GM19043 (cell line): ENCODE measurements around the gene LCP2.

Source experiments
- ATAC-seq: cut with Tn5 transposase; IDR thresholded peaks from one replicate; pipeline ENCODE4 v1.9.1; 2021; ENCODE audit warnings: low read depth; ENCODE audit not compliant: unreplicated experiment

Gene LCP2

DNA sequence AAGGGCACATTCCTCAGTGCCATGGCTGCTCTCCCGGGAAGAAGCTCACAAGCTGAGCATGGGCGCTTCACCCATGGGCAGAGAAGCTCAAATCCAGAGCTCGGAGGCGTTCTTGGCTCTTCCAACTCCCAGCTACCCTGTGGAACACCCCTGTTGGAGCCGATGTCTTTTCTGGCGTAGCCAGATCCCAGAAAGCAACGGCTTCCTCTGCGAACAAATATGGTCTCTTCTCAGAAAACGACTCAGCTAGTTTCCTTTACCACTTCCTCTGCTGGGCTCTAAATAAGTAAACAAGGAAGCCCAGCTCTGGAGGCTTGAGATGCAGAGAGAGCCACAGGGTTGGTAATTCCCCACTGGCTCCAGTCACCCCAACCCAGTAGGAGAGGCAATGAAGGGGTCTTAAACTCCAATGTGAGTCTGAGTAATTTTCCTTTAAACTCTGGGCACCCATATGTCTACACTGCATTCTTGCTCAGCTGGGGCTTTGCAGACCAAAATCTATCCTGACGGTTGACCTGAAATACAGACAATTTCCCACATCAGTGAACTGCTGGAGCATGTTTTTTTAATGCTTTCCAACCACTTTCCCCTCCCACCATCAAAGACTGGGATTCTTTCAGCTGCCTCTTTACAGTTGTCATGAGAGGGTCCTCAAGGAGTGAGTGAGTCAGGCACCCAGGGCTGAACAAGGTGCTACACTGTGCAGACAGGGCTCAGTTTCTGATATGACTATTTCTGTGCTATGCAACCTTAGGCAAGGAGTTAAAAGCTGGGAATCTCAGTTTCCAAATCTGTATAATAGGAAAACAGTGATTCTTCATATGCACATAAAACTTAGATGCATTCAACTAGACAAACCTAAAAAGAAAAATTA is at the start of gene LCP2:
Gene LCP2, minus strand, starts transcription at position 189 of the 874 bp plus-strand sequence. Its CDS starts 166 bp downstream, at position 23.
- peak; percentile 39 for ATAC-seq

DNA sequence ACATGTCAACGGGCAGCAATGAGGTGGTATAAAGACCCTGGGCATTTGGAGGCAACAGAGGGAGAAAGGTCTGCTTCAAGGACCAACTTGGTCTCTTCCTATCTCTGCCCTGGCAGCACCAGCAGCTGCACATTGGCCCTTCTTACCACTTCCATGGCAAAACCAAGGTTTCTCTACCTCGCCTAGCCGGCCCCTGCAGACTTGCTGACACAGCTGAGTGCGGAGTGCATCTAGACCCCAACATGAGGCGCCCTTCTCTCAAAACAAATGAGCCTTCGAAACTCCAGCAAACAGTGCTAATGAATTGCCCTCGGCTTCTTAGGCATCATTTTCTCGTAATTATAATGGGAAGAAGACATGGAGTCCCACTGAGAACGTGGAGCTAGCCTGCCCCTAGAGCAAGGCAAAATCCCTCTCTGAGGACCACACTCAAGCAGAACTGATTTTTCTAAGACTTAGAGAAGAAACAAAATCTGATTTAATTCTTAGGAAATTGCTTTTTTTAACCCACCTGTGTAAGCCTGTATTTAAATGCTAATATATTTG is 49.5 kb upstream of the LCP2 start:
- ATAC-seq = no peak

DNA sequence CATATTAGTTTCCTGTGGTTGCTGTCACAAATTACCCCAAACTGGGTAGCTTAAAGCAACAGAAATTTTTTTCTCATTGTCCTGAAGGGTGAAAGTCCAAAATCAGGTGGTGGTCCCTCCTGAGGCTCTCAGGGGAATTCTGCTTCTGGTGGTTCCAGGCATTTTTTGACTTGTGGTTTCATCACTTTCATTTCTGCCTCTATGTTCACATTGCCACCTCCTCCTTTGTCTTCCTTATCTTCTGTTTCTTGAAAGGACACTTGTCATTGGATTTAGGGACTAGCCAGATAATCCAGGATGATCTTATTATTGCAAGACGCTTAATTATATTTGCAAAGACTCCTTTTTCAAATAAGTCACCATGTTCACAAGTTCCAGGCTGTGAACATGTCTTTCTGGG is 48.4 kb upstream of the LCP2 start:
- ATAC-seq = no peak

DNA sequence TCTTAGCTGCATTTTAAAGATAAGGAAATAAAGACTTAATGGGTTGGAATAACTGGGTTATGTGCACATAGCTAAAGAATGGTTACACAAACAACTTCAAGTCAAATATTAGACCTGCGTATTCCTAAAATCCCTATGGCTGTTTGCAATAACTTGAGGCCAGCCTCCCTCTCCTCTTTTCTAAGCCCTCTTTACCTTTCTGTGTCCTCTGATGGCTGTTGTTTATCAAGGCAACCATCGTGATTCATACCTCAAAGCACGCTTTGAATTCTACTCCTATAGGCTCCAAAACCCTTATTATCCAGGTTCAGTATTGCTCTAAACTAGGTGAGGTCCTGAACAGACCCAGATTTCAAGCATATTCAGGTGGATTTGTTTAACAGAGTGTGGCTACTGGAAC is 45.6 kb upstream of the LCP2 start:
- ATAC-seq = no peak

DNA sequence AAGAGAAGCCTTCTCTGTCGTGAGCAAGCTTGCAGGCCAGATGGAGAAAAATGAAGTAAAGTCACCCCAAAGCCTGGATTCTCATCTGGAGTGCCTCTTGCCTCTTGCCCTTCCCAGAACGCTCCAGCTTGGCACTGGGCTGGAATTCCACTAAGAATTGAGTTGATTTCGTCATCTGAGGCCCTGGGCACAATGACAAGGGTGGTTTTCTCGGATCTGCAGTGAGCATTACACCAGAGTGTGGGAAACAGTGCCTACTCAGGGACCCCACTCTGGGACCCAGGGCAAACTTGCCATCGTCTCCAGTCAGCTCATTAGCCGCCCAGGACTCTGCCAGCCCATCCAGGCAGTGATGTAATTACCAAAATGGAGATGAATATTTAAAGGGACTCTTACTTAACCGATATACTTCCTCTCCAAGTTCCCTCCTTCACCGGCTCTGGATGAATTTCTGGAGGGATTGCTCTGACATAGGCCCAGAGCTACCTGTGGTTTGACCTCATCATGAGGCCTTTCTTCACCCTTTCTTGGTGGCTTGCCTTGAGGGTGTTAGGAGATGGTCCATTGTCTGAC is 44.7 kb upstream of the LCP2 start:
- no peak for ATAC-seq

DNA sequence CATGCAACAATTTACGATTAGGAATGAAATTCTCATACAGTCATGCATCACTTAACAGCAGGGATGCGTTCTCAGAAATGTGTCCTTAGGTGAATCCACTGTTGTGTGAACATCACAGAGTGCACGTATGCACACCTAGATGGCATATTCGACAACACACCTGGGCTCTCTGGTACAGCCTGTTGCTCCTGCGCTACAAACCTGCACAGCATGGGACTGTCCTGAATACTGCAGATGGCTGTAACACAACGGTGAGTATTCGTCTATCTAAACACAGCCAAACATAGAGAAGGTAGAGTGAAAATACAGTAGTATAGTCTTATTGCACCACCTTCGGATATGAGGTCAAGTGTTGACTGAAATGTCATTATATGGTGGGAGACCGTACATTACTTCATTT is 44.0 kb upstream of the LCP2 start:
- no peak for ATAC-seq

DNA sequence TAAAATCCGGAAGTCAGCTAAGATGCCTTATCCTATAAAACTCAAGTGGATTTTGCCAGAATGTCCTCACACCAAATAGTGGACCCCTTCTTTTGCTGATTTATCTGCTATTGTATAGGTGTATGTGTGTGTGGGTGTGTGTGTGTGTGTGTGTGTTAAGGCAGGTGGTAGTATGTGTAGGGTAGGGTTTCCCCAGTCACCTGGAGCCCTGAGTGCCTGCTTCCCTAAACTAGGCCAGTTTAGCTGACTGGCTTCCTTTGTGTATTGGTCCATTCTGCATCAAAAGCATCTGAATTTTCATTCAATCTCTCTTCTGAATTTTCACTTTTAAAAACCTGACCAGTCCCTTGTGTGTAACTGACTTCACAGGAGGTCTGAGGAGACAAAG is 42.2 kb upstream of the LCP2 start:
- ATAC-seq = no peak

DNA sequence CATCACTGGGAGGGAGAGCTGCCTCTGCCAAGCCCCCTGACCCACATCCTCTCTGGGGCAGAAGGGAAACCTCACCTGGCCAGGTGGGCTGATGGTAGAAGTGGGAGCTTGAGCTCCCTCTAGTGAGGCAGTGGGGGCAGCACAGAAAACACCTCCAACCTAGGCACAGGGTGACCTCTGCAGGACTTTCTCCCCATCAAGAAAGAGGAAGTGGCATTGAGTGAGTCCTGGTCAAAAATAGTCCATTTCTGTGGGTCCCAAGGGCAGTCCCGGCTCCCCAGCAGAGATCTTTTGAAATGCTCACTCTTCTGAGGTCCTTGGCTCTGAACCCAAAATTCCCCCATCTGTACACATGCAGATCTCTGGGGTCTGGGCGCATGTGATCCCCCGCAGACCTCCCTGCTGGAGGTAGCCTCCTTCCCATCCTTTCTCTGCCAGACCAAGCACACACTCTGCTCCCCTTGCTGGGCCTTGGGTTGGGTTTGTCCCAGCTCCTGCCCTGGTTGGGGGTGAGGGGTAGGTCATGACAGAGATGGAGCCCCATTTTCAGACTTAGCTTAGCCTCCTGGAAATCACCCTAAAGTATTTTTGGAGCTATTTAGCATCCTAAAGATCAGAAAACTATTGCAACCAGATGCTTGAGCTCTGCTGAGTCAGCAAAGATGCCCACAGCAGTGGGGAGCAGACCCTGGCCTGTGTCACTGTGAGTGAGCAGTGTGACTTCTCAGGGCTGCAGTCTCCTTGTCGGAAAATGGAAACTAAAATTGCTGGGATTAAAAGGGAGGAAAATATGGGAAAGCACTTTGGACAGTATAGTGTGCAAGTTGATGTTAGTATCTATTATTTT is 41.6 kb upstream of the LCP2 start:
- ATAC-seq = peak; percentile 91

DNA sequence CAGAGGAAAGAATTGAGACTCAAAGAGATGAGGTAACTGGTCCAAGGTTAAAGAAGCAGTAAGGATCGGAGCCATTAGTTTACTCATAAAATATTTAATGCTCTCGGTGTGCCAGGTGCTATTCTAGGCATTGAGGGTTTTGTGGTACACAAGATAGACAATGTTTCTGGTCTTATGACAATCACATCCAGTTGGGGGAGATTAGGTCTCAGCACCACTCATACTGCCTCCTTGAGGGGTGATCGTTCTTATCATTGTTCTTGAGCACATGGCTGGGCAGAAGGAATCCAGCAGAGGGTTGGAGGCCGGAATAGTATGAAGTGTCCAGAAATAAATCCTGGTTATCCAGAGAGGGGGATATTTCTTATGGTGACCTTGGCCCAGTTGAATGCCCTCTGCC is 40.7 kb upstream of the LCP2 start:
- no peak for ATAC-seq

DNA sequence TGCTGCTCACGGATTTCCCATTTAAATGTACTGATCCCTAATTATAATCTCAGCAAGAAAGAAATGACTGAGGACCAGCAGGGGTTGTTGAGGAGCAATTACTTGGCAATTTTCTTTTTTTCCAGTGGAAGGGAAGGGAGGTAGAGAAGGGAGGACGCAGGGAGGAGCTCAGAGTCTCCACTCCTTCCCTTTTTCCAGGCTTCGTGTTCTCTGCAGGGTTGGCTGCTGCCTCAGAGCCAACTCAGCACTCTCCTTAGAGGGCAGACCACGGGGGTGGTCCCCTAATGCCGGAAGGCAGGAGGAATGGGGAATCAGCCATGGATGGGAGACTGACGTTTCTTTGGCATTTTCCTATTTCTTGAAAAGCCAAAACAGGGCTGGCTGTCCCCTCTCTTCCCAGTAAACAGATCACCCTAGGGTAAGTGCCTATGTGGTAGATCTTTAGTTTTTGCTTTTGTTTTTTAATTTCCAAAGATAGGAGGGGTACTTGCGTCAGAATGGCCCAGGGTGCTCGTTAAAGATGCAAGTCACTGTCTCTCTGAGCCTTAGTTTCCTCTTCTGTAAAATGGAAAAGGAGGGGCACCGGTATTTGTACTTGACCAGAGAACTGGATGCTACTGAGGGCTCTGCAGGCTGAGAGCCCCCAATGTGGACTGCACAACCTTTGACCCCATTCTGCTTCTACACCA is 39.6 kb upstream of the LCP2 start:
- ATAC-seq = no peak

DNA sequence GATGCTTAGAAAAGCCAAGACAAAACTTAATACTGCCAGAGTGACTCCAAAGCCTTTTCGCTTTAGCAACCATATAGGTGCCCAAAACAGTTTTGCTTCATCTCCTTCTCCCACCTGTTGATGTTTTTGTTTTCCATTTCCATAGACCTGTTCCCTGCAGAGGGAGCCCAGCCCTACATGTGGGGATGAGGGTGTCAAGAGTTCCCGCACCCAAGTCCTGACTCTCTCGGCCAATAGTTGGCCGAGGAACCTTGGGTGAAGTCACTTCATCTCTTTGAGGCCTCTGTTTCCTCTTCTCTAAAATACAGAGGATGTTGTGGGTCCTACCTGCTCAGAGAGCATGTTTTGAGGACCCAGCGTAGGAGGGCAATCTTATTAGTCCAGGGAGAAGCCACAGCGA is 38.5 kb upstream of the LCP2 start:
- ATAC-seq = no peak

DNA sequence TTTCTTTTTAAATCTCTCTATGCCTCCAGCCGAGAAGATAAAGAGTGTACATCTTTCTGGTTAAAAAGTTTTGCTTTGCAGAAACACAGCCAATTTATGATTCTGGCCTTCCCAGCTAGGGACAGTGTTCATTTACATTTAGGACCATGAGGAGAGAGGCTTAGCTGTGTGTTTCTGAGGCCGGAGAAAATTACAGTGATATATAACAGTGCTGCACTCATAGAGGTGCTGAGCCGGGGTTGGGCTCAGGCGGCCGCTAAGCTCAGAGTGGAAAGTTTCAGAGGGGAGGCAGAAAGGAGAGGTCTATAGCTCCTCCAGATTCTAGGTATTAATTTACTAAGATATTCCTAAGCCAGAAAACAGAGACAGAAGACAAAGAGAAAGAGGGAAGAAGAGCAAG is 37.0 kb upstream of the LCP2 start:
- no peak for ATAC-seq

DNA sequence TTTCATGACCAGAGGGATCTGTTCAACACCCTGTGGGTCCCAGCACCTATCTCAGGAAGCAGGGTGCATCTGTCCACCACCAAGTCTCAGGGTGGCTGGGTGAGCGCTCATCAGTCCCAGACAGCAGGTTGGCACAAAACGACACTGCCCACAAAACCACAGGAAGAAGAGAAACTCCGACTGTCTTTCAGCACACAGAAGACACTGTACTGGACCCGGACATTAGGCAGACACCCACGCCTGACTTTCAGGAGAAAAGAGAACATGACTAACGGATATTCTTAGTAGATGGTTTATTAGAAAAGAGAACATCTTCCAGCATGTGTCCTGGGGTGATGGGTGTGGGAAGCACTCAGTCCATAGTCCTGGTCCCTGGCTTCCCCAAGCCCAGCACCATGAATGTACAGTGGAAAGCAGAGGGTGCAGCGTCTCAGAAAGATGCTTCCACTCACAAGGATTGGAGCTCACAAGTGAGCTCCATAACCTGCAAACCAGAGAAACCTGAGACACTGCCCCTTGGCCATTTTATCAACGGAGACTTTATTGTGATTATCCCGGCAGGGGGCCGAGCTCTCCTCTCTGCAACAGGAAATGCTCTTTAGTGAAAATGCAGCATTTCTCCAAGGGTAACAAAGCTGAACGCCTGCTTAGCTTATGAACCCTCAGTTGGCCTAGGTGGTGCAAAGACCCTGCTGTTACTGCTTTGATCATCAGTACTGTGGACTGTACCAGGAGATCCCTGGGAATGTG is 35.8 kb upstream of the LCP2 start:
- no peak for ATAC-seq

DNA sequence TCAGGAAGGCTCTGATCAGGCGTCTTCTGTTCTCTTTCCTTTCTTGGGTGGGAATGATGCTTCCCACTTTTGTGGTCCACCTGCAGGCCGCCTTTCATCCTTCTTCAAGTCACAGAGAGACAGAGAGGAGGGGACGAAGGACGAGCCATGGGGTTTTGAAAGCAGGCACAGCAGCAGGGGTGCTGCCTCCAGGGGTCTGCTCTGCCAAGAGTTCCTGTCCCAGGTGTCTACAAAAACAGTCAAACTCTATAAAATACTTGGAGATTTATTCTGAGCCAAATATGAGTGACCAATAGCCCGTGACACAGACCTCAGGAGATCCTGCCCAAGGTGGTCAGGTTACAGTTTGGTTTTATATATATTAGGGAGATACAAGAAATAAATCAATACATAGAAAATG is 34.5 kb upstream of the LCP2 start:
- no peak for ATAC-seq

DNA sequence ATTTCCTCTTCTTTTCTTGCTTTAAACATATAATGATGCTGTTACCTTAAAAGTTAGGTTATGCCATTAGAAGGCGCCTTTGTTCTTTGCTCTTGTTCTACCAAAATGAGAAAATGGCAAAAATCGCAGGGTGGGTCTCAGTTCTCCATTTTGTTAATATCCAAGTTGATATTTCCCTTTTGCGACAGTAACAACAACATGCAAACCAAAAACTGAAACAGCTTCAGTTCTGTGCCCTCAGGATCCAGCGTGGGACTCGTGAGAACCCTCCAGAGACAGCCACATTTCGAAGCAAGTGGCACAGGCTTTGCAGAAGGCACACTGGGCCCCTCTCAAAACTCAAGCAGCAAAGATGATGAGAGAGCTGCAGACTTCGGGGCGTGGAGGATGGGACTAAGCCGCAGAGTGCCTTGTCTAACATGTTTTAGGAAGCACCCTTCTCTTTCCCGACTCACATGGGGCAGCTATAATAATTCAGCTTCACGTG is 33.0 kb upstream of the LCP2 start:
- ATAC-seq = no peak

DNA sequence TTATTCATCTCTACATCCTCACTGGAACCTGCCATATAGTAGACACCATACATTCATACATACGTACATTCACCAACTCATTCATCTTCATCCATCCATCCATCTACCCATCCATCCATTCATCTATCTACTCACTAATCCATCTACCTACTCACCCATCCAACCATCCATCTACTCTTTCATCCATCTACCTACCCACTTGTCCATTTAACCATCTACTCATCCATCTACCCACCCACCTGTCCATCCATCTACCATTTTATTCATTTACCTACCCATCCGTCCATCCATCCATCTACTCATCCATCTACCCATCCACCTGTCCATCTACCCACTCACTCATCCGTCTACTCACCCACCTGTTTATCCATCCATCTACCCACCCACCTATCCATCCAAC is 31.9 kb upstream of the LCP2 start:
- ATAC-seq = no peak

DNA sequence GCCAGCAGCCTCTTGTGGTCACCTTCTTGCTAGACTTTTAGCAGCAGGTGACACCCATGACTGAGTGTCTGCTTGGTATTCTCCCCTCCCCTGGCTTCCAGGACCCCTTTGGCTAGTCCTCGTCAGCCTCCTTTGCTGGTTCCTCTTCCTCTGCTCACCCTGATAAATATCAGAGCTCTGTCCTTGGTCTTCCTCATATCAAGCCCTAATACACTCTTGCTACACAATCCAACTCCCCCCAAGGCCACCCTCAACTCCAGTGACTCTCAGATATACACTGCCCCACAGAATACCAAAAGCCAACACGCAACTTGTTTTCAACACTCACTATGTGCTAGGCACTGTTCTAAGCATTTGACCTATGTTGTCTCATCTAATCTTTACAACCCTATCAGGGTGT is 30.3 kb upstream of the LCP2 start:
- no peak for ATAC-seq

DNA sequence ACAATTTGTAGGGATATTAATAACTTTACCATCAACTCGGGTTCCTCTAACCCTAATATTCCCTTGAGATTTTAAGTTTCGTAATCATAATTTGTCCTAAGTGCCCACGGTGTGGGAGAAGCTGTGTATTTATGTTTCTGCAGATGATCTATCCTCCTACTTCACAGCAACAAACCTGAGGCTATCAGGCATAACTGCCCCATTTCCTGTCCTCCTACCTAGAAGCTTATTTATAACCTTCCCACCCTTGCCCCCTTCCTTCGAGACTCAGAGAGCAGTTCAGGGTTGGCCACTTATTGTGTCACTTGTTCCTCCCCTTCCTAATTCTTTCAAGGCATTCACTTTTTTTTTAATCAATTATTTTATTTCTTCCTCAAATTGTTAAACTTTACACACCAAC is 29.6 kb upstream of the LCP2 start:
- ATAC-seq = peak; percentile 34

DNA sequence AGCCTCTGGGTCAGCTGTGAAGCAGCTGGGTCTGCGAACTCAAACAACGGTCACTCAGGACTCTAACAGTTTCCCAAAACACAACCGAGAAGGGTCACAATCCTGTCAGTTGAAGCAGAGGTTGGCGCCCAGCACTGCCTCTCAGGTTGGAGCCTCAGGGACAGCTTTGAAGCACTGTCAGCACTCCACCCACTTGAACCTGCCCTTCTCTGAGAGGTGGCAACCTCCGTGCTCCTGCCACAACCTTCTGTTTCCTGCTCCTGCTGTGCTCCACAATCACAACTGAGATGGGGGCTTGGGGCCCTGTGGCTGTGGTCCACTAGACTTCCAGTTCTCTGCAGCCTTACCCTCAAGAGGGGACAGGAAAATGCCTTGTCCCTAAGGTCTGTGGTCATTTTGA is 21.7 kb upstream of the LCP2 start:
- no peak for ATAC-seq

DNA sequence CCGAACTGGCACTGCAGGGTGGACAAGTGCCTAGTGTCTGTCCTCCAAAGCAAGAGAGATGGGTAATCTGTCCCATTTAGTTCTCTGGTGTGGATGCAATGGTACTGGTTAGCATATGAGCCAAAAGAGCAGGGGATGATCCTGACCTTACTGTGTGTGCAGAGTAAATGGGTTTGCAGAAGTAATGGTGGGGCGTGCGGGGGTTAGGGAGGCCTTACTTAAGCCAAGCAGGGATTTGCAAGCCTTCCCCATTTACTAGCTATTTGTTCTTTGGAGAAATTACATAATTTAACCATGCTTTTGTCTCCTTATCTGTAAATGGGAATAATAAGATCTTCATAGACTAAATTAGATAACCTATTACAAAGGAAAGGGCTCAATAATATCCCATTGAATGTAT is 19.9 kb upstream of the LCP2 start:
- no peak for ATAC-seq
